Epithelial cell of proximal tubule (primary cell): ENCODE data around the gene NCAPG2. TPM values are rescaled to one million over a fixed set of nuclear protein-coding genes. Genes with fewer than 3 reads are reported as not detected.

Experiments used
- DNase-seq: peaks from one replicate; pipeline ENCODE4 v3.0.0-alpha.2; 2011; ENCODE audit warnings: low read depth
- H3K4me3 ChIP-seq: 2 replicates; pipeline ENCODE4 v1.5.1; 2011; ENCODE audit warnings: low read depth, mild to moderate bottlenecking, low read length
- CTCF ChIP-seq: conservative IDR thresholded peaks from 2 replicates; pipeline ENCODE4 v1.5.1; 2012; ENCODE audit warnings: low read depth, mild to moderate bottlenecking, low read length
- total RNA-seq: library from RNA; depleted of rRNA; stranded (reverse); fragments of >200 nt; gene quantifications from 2 replicates; pipeline ENCODE4 v1.2.3, GENCODE V29; 2015

Gene NCAPG2
- total RNA-seq, 1 donor from 2014 or later: 30.1 TPM

GRCh38 chr7:158723714-158724385 lies 19.2 kb upstream of the NCAPG2 start:
- TF ChIP-seq CTCF: no peak
- no peak overlapping the region for H3K4me3 ChIP-seq
- DNase-seq: no peak

GRCh38 chr7:158723266-158723665 lies 18.7 kb upstream of the NCAPG2 start:
- no peak for TF ChIP-seq CTCF
- no peak overlapping the region for H3K4me3 ChIP-seq
- DNase-seq: no peak

GRCh38 chr7:158722574-158723237 lies 18.1 kb upstream of the NCAPG2 start:
- no peak overlapping the region for H3K4me3 ChIP-seq
- no peak for DNase-seq
- no peak for TF ChIP-seq CTCF

- no peak for TF ChIP-seq CTCF
- H3K4me3 ChIP-seq: no peak overlapping the region
- no peak for DNase-seq
Observed at GRCh38 chr7:158720112-158720511, 15.5 kb upstream of the NCAPG2 start.

- no peak for TF ChIP-seq CTCF
- no peak for DNase-seq
- H3K4me3 ChIP-seq: no peak overlapping the region
Observed at GRCh38 chr7:158716802-158717201, 12.2 kb upstream of the NCAPG2 start.

GRCh38 chr7:158710651-158711102 lies 6.1 kb upstream of the NCAPG2 start:
- no peak for TF ChIP-seq CTCF
- DNase-seq: no peak
- H3K4me3 ChIP-seq: no peak overlapping the region

- TF ChIP-seq CTCF: no peak
- no peak for DNase-seq
Observed at GRCh38 chr7:158707610-158708009, 3.0 kb upstream of the NCAPG2 start.

More at GRCh38 chr7:158707610-158708009, 3.0 kb upstream of the NCAPG2 start:
- no peak overlapping the region for H3K4me3 ChIP-seq
